Measurements from ENCODE around the gene ABI1.

The ABI1 gene

GRCh38 chr10:26779176-26779860 lies 81.4 kb downstream of the ABI1 start:
- no peak overlapping the region for H3K27ac Mint-ChIP-seq
- H3K4me1 Mint-ChIP-seq (ENCODE audit: low read depth), result peaks cover 38% of the 10 kb centered on the region
- H3K36me3 Mint-ChIP-seq (ENCODE audit: low read depth), result peaks cover 4% of the 10 kb centered on the region
- no peaks in the 10 kb centered on the region for H3K27me3 Mint-ChIP-seq (ENCODE audit: low read depth)
- H3K9me3 Mint-ChIP-seq, result no peaks in the 10 kb centered on the region
- no peak overlapping the region for H3K4me3 Mint-ChIP-seq

- Mint-ChIP-seq H3K4me3 (no peak overlapping the region), H3K36me3 (ENCODE audit: low read depth) (peaks cover 7% of the 10 kb centered on the region), H3K27ac (no peak overlapping the region), H3K4me1 (ENCODE audit: low read depth) (peaks cover 36% of the 10 kb centered on the region), H3K27me3 (ENCODE audit: low read depth) (no peaks in the 10 kb centered on the region), H3K9me3 (no peaks in the 10 kb centered on the region)
Observed at GRCh38 chr10:26777686-26778085, 83.1 kb downstream of the ABI1 start.

- Mint-ChIP-seq H3K27ac (no peak overlapping the region), H3K4me1 (ENCODE audit: low read depth) (peaks cover 26% of the 10 kb centered on the region), H3K9me3 (no peaks in the 10 kb centered on the region), H3K27me3 (ENCODE audit: low read depth) (no peaks in the 10 kb centered on the region), H3K36me3 (ENCODE audit: low read depth) (peaks cover 7% of the 10 kb centered on the region), H3K4me3 (no peak overlapping the region)
Observed at GRCh38 chr10:26776258-26776657, 84.5 kb downstream of the ABI1 start.

- no peaks in the 10 kb centered on the region for H3K27me3 Mint-ChIP-seq (ENCODE audit: low read depth)
- no peaks in the 10 kb centered on the region for H3K9me3 Mint-ChIP-seq
- no peak overlapping the region for H3K4me3 Mint-ChIP-seq
- peaks cover 13% of the 10 kb centered on the region for H3K36me3 Mint-ChIP-seq (ENCODE audit: low read depth)
- peaks cover 24% of the 10 kb centered on the region for H3K4me1 Mint-ChIP-seq (ENCODE audit: low read depth)
- no peak overlapping the region for H3K27ac Mint-ChIP-seq
Observed at GRCh38 chr10:26773633-26774032, 87.1 kb downstream of the ABI1 start.

- no peak overlapping the region for H3K4me3 Mint-ChIP-seq
- peaks cover 19% of the 10 kb centered on the region for H3K36me3 Mint-ChIP-seq (ENCODE audit: low read depth)
- H3K4me1 Mint-ChIP-seq (ENCODE audit: low read depth), result peaks cover 20% of the 10 kb centered on the region
- H3K27ac Mint-ChIP-seq, result no peak overlapping the region
- H3K9me3 Mint-ChIP-seq, result no peaks in the 10 kb centered on the region
- no peaks in the 10 kb centered on the region for H3K27me3 Mint-ChIP-seq (ENCODE audit: low read depth)
Observed at GRCh38 chr10:26770069-26770468, 90.7 kb downstream of the ABI1 start.

GRCh38 chr10:26765549-26765948 lies 95.2 kb downstream of the ABI1 start:
- no peaks in the 10 kb centered on the region for H3K9me3 Mint-ChIP-seq
- peak overlapping the region; percentile 29 for H3K27ac Mint-ChIP-seq
- peaks cover 22% of the 10 kb centered on the region for H3K36me3 Mint-ChIP-seq (ENCODE audit: low read depth)

GRCh38 chr10:26759008-26759407 lies 101.8 kb downstream of the ABI1 start:
- Mint-ChIP-seq H3K4me1 (ENCODE audit: low read depth) (peaks cover 19% of the 10 kb centered on the region), H3K4me3 (no peak overlapping the region), H3K9me3 (no peaks in the 10 kb centered on the region), H3K27me3 (ENCODE audit: low read depth) (no peaks in the 10 kb centered on the region), H3K27ac (peak overlapping the region; percentile 3), H3K36me3 (ENCODE audit: low read depth) (peaks cover 29% of the 10 kb centered on the region)

More at GRCh38 chr10:26765549-26765948, 95.2 kb downstream of the ABI1 start:
- peaks cover 10% of the 10 kb centered on the region for H3K4me1 Mint-ChIP-seq (ENCODE audit: low read depth)
- no peaks in the 10 kb centered on the region for H3K27me3 Mint-ChIP-seq (ENCODE audit: low read depth)
- no peak overlapping the region for H3K4me3 Mint-ChIP-seq

GRCh38 chr10:26755443-26755903 lies 105.3 kb downstream of the ABI1 start:
- H3K4me1 Mint-ChIP-seq (ENCODE audit: low read depth), result peaks cover 39% of the 10 kb centered on the region

GRCh38 chr10:26746061-26746460 lies 114.7 kb downstream of the ABI1 start:
- H3K36me3 Mint-ChIP-seq (ENCODE audit: low read depth), result peaks cover 45% of the 10 kb centered on the region
- H3K4me3 Mint-ChIP-seq, result no peak overlapping the region
- peaks cover 3% of the 10 kb centered on the region for H3K9me3 Mint-ChIP-seq

More at GRCh38 chr10:26755443-26755903, 105.3 kb downstream of the ABI1 start:
- H3K36me3 Mint-ChIP-seq (ENCODE audit: low read depth), result peaks cover 30% of the 10 kb centered on the region
- no peaks in the 10 kb centered on the region for H3K27me3 Mint-ChIP-seq (ENCODE audit: low read depth)
- no peaks in the 10 kb centered on the region for H3K9me3 Mint-ChIP-seq
- H3K27ac Mint-ChIP-seq, result peak overlapping the region; percentile 78
- peak overlapping the region; percentile 57 for H3K4me3 Mint-ChIP-seq

GRCh38 chr10:26743841-26744240 lies 116.9 kb downstream of the ABI1 start:
- peak overlapping the region; percentile 10 for H3K4me3 Mint-ChIP-seq
- H3K27ac Mint-ChIP-seq, result peak overlapping the region; percentile 78
- peaks cover 50% of the 10 kb centered on the region for H3K4me1 Mint-ChIP-seq (ENCODE audit: low read depth)
- peaks cover 3% of the 10 kb centered on the region for H3K9me3 Mint-ChIP-seq
- H3K36me3 Mint-ChIP-seq (ENCODE audit: low read depth), result peaks cover 54% of the 10 kb centered on the region
- no peaks in the 10 kb centered on the region for H3K27me3 Mint-ChIP-seq (ENCODE audit: low read depth)

More at GRCh38 chr10:26746061-26746460, 114.7 kb downstream of the ABI1 start:
- peak overlapping the region; percentile 62 for H3K27ac Mint-ChIP-seq
- H3K27me3 Mint-ChIP-seq (ENCODE audit: low read depth), result no peaks in the 10 kb centered on the region
- peaks cover 34% of the 10 kb centered on the region for H3K4me1 Mint-ChIP-seq (ENCODE audit: low read depth)

GRCh38 chr10:26743091-26743490 lies 117.7 kb downstream of the ABI1 start:
- Mint-ChIP-seq H3K27ac (peak overlapping the region; percentile 80), H3K9me3 (peaks cover 3% of the 10 kb centered on the region), H3K36me3 (ENCODE audit: low read depth) (peaks cover 51% of the 10 kb centered on the region), H3K27me3 (ENCODE audit: low read depth) (no peaks in the 10 kb centered on the region), H3K4me1 (ENCODE audit: low read depth) (peaks cover 57% of the 10 kb centered on the region), H3K4me3 (no peak overlapping the region)

GRCh38 chr10:26741368-26741767 lies 119.4 kb downstream of the ABI1 start:
- H3K27ac Mint-ChIP-seq, result peak overlapping the region; percentile 73
- peaks cover 60% of the 10 kb centered on the region for H3K36me3 Mint-ChIP-seq (ENCODE audit: low read depth)
- H3K4me1 Mint-ChIP-seq (ENCODE audit: low read depth), result peaks cover 59% of the 10 kb centered on the region

GRCh38 chr10:26739071-26739631 lies 121.6 kb downstream of the ABI1 start:
- Mint-ChIP-seq H3K36me3 (ENCODE audit: low read depth) (peaks cover 60% of the 10 kb centered on the region), H3K27me3 (ENCODE audit: low read depth) (no peaks in the 10 kb centered on the region), H3K4me3 (peak overlapping the region; percentile 66), H3K4me1 (ENCODE audit: low read depth) (peaks cover 60% of the 10 kb centered on the region), H3K27ac (peak overlapping the region; percentile 94), H3K9me3 (peaks cover 3% of the 10 kb centered on the region)

More at GRCh38 chr10:26741368-26741767, 119.4 kb downstream of the ABI1 start:
- H3K9me3 Mint-ChIP-seq, result peaks cover 3% of the 10 kb centered on the region
- H3K4me3 Mint-ChIP-seq, result no peak overlapping the region
- no peaks in the 10 kb centered on the region for H3K27me3 Mint-ChIP-seq (ENCODE audit: low read depth)

GRCh38 chr10:26738301-26738911 lies 122.4 kb downstream of the ABI1 start:
- peaks cover 3% of the 10 kb centered on the region for H3K9me3 Mint-ChIP-seq
- no peak overlapping the region for H3K4me3 Mint-ChIP-seq
- peaks cover 55% of the 10 kb centered on the region for H3K4me1 Mint-ChIP-seq (ENCODE audit: low read depth)
- peaks cover 55% of the 10 kb centered on the region for H3K36me3 Mint-ChIP-seq (ENCODE audit: low read depth)
- no peaks in the 10 kb centered on the region for H3K27me3 Mint-ChIP-seq (ENCODE audit: low read depth)
- peak overlapping the region; percentile 94 for H3K27ac Mint-ChIP-seq

- no peaks in the 10 kb centered on the region for H3K27me3 Mint-ChIP-seq (ENCODE audit: low read depth)
- H3K27ac Mint-ChIP-seq, result peak overlapping the region; percentile 94
- H3K4me3 Mint-ChIP-seq, result no peak overlapping the region
- H3K9me3 Mint-ChIP-seq, result peaks cover 3% of the 10 kb centered on the region
- H3K4me1 Mint-ChIP-seq (ENCODE audit: low read depth), result peaks cover 51% of the 10 kb centered on the region
- peaks cover 48% of the 10 kb centered on the region for H3K36me3 Mint-ChIP-seq (ENCODE audit: low read depth)
Observed at GRCh38 chr10:26737730-26738129, 123.0 kb downstream of the ABI1 start.
